ENCODE results near the gene ATMIN.

Gene ATMIN

GRCh38 chr16:81096715-81097208 is 61.1 kb downstream of the ATMIN start:
- in situ Hi-C loops (cut with HindIII; ENCODE audit: low pct_ligation_motif_present, low pct_unique_long_range_greater_than_20kb, low sequenced_read_pairs): no loop called here
- no peak for DNase-seq
